DLD1 (cell line): ENCODE data around the gene NECTIN4.
"Not testable (repeated sequence)": the region's sequence is repeated elsewhere in the genome, so short reads cannot be mapped to it uniquely, and the experiment has no call there.

ENCODE experiments used
- in situ Hi-C: cut with HindIII; loops from 2 replicates; pipeline ENCODE4 v1.10.0; 2017; ENCODE audit warnings: low sequenced_read_pairs

NECTIN4 gene

GRCh38 chr1:161082996-161083747 lies 6.2 kb downstream of the NECTIN4 start:
- in situ Hi-C loops, result no loop called here

- in situ Hi-C loops, result no loop called here
These were observed 6.9 kb downstream of the NECTIN4 start for GRCh38 chr1:161082483-161082882.

GRCh38 chr1:161081519-161081918 lies 7.8 kb downstream of the NECTIN4 start:
- in situ Hi-C loops, result no loop called here

- in situ Hi-C loops, result no loop called here
These were observed 8.6 kb downstream of the NECTIN4 start for GRCh38 chr1:161080441-161081405.

GRCh38 chr1:161079436-161080110 lies 9.8 kb downstream of the NECTIN4 start:
- in situ Hi-C loops, result no loop called here

GRCh38 chr1:161077426-161077825 lies 11.9 kb downstream of the NECTIN4 start:
- in situ Hi-C loops, result no loop called here

- in situ Hi-C loops, result no loop called here
These were observed 12.9 kb downstream of the NECTIN4 start for GRCh38 chr1:161076410-161076809.

- in situ Hi-C loops, result no loop called here
These were observed 14.5 kb downstream of the NECTIN4 start for GRCh38 chr1:161074676-161075368.

GRCh38 chr1:161073474-161074121 lies 15.8 kb downstream of the NECTIN4 start:
- in situ Hi-C loops, result no loop called here

GRCh38 chr1:161072751-161073449 lies 16.5 kb downstream of the NECTIN4 start:
- in situ Hi-C loops, result no loop called here

- in situ Hi-C loops, result no loop called here
These were observed 17.4 kb downstream of the NECTIN4 start for GRCh38 chr1:161071886-161072371.

- in situ Hi-C loops, result no loop called here
These were observed 18.6 kb downstream of the NECTIN4 start for GRCh38 chr1:161070761-161071160.

- in situ Hi-C loops, result no loop called here
These were observed 19.6 kb downstream of the NECTIN4 start, which contains the start of gene ARHGAP30 for GRCh38 chr1:161069731-161070270. ARHGAP30 (minus strand) TSS chr1:161069891; CDS start chr1:161069624, 267 bp downstream.

- in situ Hi-C loops, result no loop called here
These were observed 20.1 kb downstream of the NECTIN4 start for GRCh38 chr1:161069241-161069640.

GRCh38 chr1:161068306-161069234 lies 20.8 kb downstream of the NECTIN4 start:
- in situ Hi-C loops, result no loop called here

GRCh38 chr1:161066694-161067093 lies 22.7 kb downstream of the NECTIN4 start:
- in situ Hi-C loops, result no loop called here

GRCh38 chr1:161065681-161066080 lies 23.7 kb downstream of the NECTIN4 start:
- in situ Hi-C loops, result not testable (repeated sequence)

GRCh38 chr1:161063936-161064335 lies 25.4 kb downstream of the NECTIN4 start:
- in situ Hi-C loops, result not testable (repeated sequence)
